HepG2 (cell line): ENCODE measurements around the gene ZSWIM8. TPM values are rescaled to one million over a fixed set of nuclear protein-coding genes. Genes with fewer than 3 reads are reported as not detected.

Source experiments
- AGO1 ChIP-seq: fragments of 200-400 bp; formaldehyde crosslinking; IDR thresholded peaks from 2 replicates; pipeline ENCODE4 v1.6.1; 2017; ENCODE audit warnings: mild to moderate bottlenecking, low read depth, low read length, moderate library complexity; ENCODE audit not compliant: poor library complexity, severe bottlenecking
- EZH2 ChIP-seq: conservative IDR thresholded peaks from 2 replicates; pipeline ENCODE4 v1.6.1; 2012; ENCODE audit warnings: mild to moderate bottlenecking, low read depth, low read length, moderate library complexity
- KMT2A ChIP-seq: sonication (generic); formaldehyde crosslinking; IDR thresholded peaks from 2 replicates; pipeline ENCODE4 v1.4.0; 2020; ENCODE audit warnings: missing genetic modification reagents
- PAWR ChIP-seq: sonication (generic); formaldehyde crosslinking; IDR thresholded peaks from 2 replicates; pipeline ENCODE4 v1.4.0; 2020; ENCODE audit warnings: missing genetic modification reagents, mild to moderate bottlenecking, borderline replicate concordance
- PAX8 ChIP-seq: sonication (generic); formaldehyde crosslinking; IDR thresholded peaks from 2 replicates; pipeline ENCODE4 v1.8.0; 2022; ENCODE audit warnings: mild to moderate bottlenecking, missing genetic modification reagents, borderline replicate concordance
- RARA ChIP-seq: IDR thresholded peaks from 2 replicates; pipeline ENCODE4 v1.6.1; 2016; ENCODE audit warnings: missing genetic modification reagents, missing compliant biosample characterization
- ZBTB7A ChIP-seq: sonication (generic); formaldehyde crosslinking; IDR thresholded peaks from 2 replicates; pipeline ENCODE4 v1.8.0; 2022; ENCODE audit warnings: mild to moderate bottlenecking, missing genetic modification reagents
- ZNF235 ChIP-seq: sonication (generic); formaldehyde crosslinking; IDR thresholded peaks from 2 replicates; pipeline ENCODE4 v1.8.1; 2023; ENCODE audit warnings: mild to moderate bottlenecking, missing genetic modification reagents, borderline replicate concordance
- ZNF431 ChIP-seq: sonication (generic); formaldehyde crosslinking; IDR thresholded peaks from 2 replicates; pipeline ENCODE4 v1.9.0; 2022; ENCODE audit warnings: missing genetic modification reagents, low read depth, mild to moderate bottlenecking, borderline replicate concordance
- ZNF496 ChIP-seq: sonication (generic); formaldehyde crosslinking; IDR thresholded peaks from 2 replicates; pipeline ENCODE4 v1.8.1; 2023; ENCODE audit warnings: mild to moderate bottlenecking, moderate library complexity, missing genetic modification reagents; ENCODE audit not compliant: insufficient replicate concordance
- ZNF614 ChIP-seq: IDR thresholded peaks from 2 replicates; pipeline ENCODE4 v1.6.1; 2018; ENCODE audit warnings: missing biosample characterization, missing genetic modification reagents, inconsistent platforms, borderline replicate concordance
- ZSCAN22 ChIP-seq: sonication (generic); formaldehyde crosslinking; IDR thresholded peaks from 2 replicates; pipeline ENCODE4 v1.4.0; 2020; ENCODE audit warnings: mild to moderate bottlenecking, missing genetic modification reagents
- ZSCAN9 ChIP-seq: IDR thresholded peaks from 2 replicates; pipeline ENCODE4 v1.6.1; 2016; ENCODE audit warnings: borderline replicate concordance
- polyA plus RNA-seq, 8 experiments: library from polyadenylated mRNA; depleted of rRNA in 3 of 8; stranded (reverse) in 7 of 8; unstranded in 1 of 8; fragments of >200 nt; fragmentation: Illumina TruSeq in 4 of 8; extraction: Trizol in 4 of 8; gene quantifications; 2 replicates each; pipeline versions ENCODE4 v1.2.1 to v1.2.3, GENCODE V29; 2011 to 2016; ENCODE audit warnings: low read depth in 4 of 8, missing spikeins in 1 of 8, mixed read lengths in 1 of 8; ENCODE audit not compliant: insufficient read depth in 1 of 8
- total RNA-seq, 5 experiments: library from RNA; depleted of rRNA; stranded (reverse); fragments of >200 nt; fragmentation: Illumina TruSeq; extraction: Trizol; gene quantifications; 2 replicates each; pipeline ENCODE4 v1.2.3, GENCODE V29; 2016; ENCODE audit warnings: low read depth in 1 of 5
- TF ChIP-seq, protein P1 (sequence below): sonication (generic); formaldehyde crosslinking; IDR thresholded peaks from 2 replicates; pipeline ENCODE4 v1.5.1; 2020; ENCODE audit warnings: mild to moderate bottlenecking, missing genetic modification reagents, borderline replicate concordance
- TF ChIP-seq, protein P2 (sequence below): sonication (generic); formaldehyde crosslinking; IDR thresholded peaks from 2 replicates; pipeline ENCODE4 v1.4.0; 2020; ENCODE audit warnings: missing genetic modification reagents
- TF ChIP-seq, protein P3 (sequence below): sonication (generic); formaldehyde crosslinking; IDR thresholded peaks from 2 replicates; pipeline ENCODE4 v1.5.1; 2020; ENCODE audit warnings: missing genetic modification reagents, mild to moderate bottlenecking, borderline replicate concordance
- TF ChIP-seq, protein P4 (sequence below): sonication (generic); formaldehyde crosslinking; IDR thresholded peaks from 2 replicates; pipeline ENCODE4 v1.8.0; 2023; ENCODE audit warnings: mild to moderate bottlenecking, missing genetic modification reagents
- TF ChIP-seq, protein P5 (sequence below): IDR thresholded peaks from 2 replicates; pipeline ENCODE4 v1.6.1; 2016; ENCODE audit warnings: low read depth, control low read depth

Gene ZSWIM8
- total and polyA plus RNA-seq, 2 of the 13 experiments (the other 11 are each of a cell fraction or from before 2014, with no cell fraction given): 39.9 to 98.2 TPM

DNA sequence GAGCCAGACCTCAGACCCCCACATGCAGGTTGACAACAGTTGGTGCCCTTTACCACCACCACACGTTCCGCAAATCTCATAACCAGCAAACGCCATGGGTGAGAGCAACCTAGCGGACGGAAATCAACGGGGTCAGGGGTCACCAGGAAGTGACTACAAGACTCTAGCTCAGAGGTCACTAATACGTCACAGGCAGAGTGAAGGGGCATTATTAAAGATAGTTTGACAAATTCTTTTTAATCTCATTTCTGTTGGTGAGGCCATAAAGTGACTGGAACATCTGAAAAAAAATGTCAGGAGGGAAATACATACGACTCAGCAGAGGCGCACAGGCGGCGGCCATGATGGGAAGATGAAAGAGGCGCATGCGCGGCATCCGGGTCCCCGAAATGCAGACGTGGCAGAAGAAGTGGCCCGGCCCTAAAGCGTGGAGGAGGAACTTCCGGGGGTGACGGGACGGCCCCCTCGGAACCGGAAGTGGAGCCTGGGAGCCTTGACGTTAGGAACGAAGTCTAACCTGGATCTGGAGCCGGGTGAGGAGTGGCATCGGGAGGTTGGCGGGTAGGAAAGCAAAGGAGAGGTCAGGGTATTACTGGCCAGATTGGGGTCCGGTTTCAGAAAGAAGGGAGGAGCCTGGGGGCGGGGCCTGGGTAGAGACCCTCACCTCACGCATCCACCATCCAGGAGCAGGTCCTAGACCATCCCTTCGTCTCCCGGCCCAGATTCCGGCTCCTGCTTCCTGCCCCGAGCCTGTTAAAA is 41.3 kb upstream of the ZSWIM8 start, which contains the start of gene SEC24C (continued):
- TF ChIP-seq, protein P1, sequence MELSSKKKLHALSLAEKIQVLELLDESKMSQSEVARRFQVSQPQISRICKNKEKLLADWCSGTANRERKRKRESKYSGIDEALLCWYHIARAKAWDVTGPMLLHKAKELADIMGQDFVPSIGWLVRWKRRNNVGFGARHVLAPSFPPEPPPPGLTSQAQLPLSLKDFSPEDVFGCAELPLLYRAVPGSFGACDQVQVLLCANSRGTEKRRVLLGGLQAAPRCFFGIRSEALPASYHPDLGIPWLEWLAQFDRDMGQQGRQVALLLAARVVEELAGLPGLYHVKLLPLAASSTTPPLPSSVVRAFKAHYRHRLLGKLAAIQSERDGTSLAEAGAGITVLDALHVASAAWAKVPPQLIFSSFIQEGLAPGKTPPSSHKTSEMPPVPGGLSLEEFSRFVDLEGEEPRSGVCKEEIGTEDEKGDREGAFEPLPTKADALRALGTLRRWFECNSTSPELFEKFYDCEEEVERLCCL (CRISPR knock-in tag): 0 out of 2 replicates have a peak, but pooled peaks have one; percentile 44
- TF ChIP-seq, protein P2, sequence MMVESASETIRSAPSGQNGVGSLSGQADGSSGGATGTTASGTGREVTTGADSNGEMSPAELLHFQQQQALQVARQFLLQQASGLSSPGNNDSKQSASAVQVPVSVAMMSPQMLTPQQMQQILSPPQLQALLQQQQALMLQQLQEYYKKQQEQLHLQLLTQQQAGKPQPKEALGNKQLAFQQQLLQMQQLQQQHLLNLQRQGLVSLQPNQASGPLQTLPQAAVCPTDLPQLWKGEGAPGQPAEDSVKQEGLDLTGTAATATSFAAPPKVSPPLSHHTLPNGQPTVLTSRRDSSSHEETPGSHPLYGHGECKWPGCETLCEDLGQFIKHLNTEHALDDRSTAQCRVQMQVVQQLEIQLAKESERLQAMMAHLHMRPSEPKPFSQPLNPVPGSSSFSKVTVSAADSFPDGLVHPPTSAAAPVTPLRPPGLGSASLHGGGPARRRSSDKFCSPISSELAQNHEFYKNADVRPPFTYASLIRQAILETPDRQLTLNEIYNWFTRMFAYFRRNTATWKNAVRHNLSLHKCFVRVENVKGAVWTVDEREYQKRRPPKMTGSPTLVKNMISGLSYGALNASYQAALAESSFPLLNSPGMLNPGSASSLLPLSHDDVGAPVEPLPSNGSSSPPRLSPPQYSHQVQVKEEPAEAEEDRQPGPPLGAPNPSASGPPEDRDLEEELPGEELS (CRISPR knock-in tag): peak; percentile 34; the same call in 1 of the 2 replicates
- TF ChIP-seq PAX8 (CRISPR knock-in tag) (no peak), KMT2A (peak; percentile 55; the same call in 1 of the 2 replicates), RARA (0 out of 2 replicates have a peak, but pooled peaks have one; percentile 38), ZSCAN9 (no peak), EZH2 (no peak), PAWR (CRISPR knock-in tag) (no peak), ZNF614 (0 out of 2 replicates have a peak, but pooled peaks have one; percentile 31), ZNF235 (CRISPR knock-in tag) (no peak), ZNF431 (CRISPR knock-in tag) (no peak), AGO1 (peak; percentile 71), ZNF496 (CRISPR knock-in tag) (no peak), ZSCAN22 (CRISPR knock-in tag) (no peak), ZBTB7A (no peak)
- TF ChIP-seq, protein P3, sequence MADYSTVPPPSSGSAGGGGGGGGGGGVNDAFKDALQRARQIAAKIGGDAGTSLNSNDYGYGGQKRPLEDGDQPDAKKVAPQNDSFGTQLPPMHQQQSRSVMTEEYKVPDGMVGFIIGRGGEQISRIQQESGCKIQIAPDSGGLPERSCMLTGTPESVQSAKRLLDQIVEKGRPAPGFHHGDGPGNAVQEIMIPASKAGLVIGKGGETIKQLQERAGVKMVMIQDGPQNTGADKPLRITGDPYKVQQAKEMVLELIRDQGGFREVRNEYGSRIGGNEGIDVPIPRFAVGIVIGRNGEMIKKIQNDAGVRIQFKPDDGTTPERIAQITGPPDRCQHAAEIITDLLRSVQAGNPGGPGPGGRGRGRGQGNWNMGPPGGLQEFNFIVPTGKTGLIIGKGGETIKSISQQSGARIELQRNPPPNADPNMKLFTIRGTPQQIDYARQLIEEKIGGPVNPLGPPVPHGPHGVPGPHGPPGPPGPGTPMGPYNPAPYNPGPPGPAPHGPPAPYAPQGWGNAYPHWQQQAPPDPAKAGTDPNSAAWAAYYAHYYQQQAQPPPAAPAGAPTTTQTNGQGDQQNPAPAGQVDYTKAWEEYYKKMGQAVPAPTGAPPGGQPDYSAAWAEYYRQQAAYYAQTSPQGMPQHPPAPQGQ (CRISPR knock-in tag): no peak
- TF ChIP-seq, protein P4, sequence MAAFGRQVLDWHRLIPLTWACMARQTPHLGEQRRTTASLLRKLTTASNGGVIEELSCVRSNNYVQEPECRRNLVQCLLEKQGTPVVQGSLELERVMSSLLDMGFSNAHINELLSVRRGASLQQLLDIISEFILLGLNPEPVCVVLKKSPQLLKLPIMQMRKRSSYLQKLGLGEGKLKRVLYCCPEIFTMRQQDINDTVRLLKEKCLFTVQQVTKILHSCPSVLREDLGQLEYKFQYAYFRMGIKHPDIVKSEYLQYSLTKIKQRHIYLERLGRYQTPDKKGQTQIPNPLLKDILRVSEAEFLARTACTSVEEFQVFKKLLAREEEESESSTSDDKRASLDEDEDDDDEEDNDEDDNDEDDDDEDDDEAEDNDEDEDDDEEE (CRISPR knock-in tag): 0 out of 2 replicates have a peak, but pooled peaks have one; percentile 17
- TF ChIP-seq, protein P5, sequence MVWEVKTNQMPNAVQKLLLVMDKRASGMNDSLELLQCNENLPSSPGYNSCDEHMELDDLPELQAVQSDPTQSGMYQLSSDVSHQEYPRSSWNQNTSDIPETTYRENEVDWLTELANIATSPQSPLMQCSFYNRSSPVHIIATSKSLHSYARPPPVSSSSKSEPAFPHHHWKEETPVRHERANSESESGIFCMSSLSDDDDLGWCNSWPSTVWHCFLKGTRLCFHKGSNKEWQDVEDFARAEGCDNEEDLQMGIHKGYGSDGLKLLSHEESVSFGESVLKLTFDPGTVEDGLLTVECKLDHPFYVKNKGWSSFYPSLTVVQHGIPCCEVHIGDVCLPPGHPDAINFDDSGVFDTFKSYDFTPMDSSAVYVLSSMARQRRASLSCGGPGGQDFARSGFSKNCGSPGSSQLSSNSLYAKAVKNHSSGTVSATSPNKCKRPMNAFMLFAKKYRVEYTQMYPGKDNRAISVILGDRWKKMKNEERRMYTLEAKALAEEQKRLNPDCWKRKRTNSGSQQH: peak; percentile 89
